OCI-LY3 (cell line): ENCODE data around the gene SLC39A6.

Source experiments
- EZH2phosphoT487 ChIP-seq: fragments of 200-600 bp; shearing (Covaris generic); IDR thresholded peaks from 2 replicates; pipeline ENCODE4 v1.6.1; 2018; ENCODE audit warnings: antibody characterized with exemption, mixed run types, low read depth
- TF ChIP-seq, protein P1 (sequence below): fragments of 200-600, 300-600 bp; sonication (generic); IDR thresholded peaks from 2 replicates; pipeline ENCODE4 v1.5.1; 2014; ENCODE audit warnings: antibody characterized with exemption, low read length, low read depth

DNA sequence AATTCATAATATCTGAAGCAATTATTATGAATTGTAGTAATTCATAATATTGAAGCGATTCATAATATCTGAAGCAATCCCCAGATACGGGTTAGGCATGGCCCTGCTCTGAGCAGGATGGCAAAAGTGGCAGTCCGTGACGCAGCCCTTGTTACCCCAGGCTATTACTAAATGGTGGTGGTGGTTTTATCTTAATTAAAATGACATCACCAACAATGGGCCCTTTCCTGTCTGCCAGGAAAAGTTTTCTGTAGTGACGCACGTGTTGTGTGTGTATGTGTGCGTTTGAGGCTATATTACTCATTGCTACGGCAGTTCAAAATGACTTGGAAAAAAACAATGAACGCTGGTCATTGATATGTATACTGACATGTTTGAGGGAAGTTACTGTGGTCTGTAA is 47.6 kb upstream of the SLC39A6 start:
- TF ChIP-seq, protein P1, sequence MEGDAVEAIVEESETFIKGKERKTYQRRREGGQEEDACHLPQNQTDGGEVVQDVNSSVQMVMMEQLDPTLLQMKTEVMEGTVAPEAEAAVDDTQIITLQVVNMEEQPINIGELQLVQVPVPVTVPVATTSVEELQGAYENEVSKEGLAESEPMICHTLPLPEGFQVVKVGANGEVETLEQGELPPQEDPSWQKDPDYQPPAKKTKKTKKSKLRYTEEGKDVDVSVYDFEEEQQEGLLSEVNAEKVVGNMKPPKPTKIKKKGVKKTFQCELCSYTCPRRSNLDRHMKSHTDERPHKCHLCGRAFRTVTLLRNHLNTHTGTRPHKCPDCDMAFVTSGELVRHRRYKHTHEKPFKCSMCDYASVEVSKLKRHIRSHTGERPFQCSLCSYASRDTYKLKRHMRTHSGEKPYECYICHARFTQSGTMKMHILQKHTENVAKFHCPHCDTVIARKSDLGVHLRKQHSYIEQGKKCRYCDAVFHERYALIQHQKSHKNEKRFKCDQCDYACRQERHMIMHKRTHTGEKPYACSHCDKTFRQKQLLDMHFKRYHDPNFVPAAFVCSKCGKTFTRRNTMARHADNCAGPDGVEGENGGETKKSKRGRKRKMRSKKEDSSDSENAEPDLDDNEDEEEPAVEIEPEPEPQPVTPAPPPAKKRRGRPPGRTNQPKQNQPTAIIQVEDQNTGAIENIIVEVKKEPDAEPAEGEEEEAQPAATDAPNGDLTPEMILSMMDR, result no peak
- TF ChIP-seq EZH2phosphoT487, result no peak
